Esophagus squamous epithelium (tissue), 4 donors: Measurements from ENCODE around the gene EPAS1.

ENCODE experiments used
- CTCF ChIP-seq, 6 experiments: fragments of 450-650 bp in 4 of 6; fragments of 200-600 bp in 2 of 6; sonication (generic) in 2 of 6; IDR thresholded peaks; one replicate each; pipeline ENCODE4 v1.5.1; 2016 to 2019; ENCODE audit warnings: antibody characterized with exemption in 6 of 6, mild to moderate bottlenecking in 4 of 6, moderate library complexity in 4 of 6
- POLR2A ChIP-seq, 4 donors: fragments of 450-650 bp; IDR thresholded peaks; one replicate each; pipeline ENCODE4 v1.6.1; 2017; ENCODE audit warnings: antibody characterized with exemption in 4 of 4, mild to moderate bottlenecking in 4 of 4, moderate library complexity in 3 of 4

DNA sequence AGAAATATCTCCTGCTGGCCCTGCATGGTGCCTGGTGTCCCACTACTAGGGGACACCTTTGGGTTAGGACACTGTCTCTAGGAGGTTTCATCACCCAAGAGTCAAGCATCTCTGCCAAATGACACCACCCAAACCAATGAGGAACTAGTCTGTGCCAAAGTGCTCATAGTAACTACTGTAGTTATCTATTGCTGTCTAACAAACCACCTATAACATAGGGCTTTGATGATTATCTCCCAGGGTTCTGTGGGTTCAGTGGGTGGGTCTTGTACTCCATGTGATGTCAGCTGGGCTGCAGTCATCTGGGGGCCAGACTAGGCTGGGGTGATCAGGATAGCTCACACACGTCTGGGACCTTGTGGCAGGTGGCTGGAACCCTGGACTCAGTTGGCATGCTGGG is 59.8 kb downstream of the EPAS1 start:
- no peak for TF ChIP-seq CTCF (IDR thresholded peaks at IDR 0.05)
- no peak for TF ChIP-seq POLR2A (IDR thresholded peaks at IDR 0.05)
